Activated T-helper 17 cell treated with anti-CD3 and anti-CD28 coated beads, Interleukin-2, amount 50 U/mL, for 72 hours (primary cell): Measurements from ENCODE around the gene SCAMP2. TPM values are rescaled to one million over a fixed set of nuclear protein-coding genes. Genes with fewer than 3 reads are reported as not detected.
A peak's percentile ranks its signal among the peaks of the same experiment; 100 is the strongest.
"Not testable (repeated sequence)": the region's sequence is repeated elsewhere in the genome, so short reads cannot be mapped to it uniquely, and the experiment has no call there.

Experiments
- ATAC-seq: fragments of 150-1000 bp; cut with Tn5 transposase; replicated peaks from 2 replicates; pipeline ENCODE4 v1.10.0; 2021; ENCODE audit warnings: mild to moderate bottlenecking, moderate library complexity
- H3K27ac Mint-ChIP-seq: one replicate; pipeline ENCODE4 v1.8.0; 2022; ENCODE audit warnings: mixed read lengths
- H3K27me3 Mint-ChIP-seq: one replicate; pipeline ENCODE4 v1.8.0; 2022; ENCODE audit warnings: mixed read lengths
- H3K36me3 Mint-ChIP-seq: one replicate; pipeline ENCODE4 v1.8.0; 2022; ENCODE audit warnings: low read depth, mild to moderate bottlenecking, mixed read lengths
- H3K4me1 Mint-ChIP-seq: one replicate; pipeline ENCODE4 v1.8.0; 2022; ENCODE audit warnings: mixed read lengths
- H3K4me3 Mint-ChIP-seq: one replicate; pipeline ENCODE4 v1.8.0; 2022; ENCODE audit warnings: mild to moderate bottlenecking, mixed read lengths
- H3K9me3 Mint-ChIP-seq: one replicate; pipeline ENCODE4 v1.8.0; 2022; ENCODE audit warnings: mixed read lengths
- total RNA-seq, 2 donors: library from RNA; stranded (reverse); gene quantifications; one replicate each; pipeline ENCODE4 v1.2.3, GENCODE V29; 2022

SCAMP2 gene
- total RNA-seq, 2 donors from 2014 or later, result 87.1 to 111 TPM

- no peaks in the 10 kb centered on the region for H3K9me3 Mint-ChIP-seq
- H3K4me1 Mint-ChIP-seq, result peaks cover 26% of the 10 kb centered on the region
- peaks cover 84% of the 10 kb centered on the region for H3K36me3 Mint-ChIP-seq
- no peak overlapping the region for H3K27ac Mint-ChIP-seq
- no peaks in the 10 kb centered on the region for H3K27me3 Mint-ChIP-seq
- no peak for ATAC-seq
- H3K4me3 Mint-ChIP-seq, result no peak overlapping the region
Observed at GRCh38 chr15:74897300-74897701, 24.1 kb upstream of the SCAMP2 start.

GRCh38 chr15:74896316-74896715, 23.2 kb upstream of the SCAMP2 start:
- Mint-ChIP-seq H3K4me3 (no peak overlapping the region), H3K27me3 (no peaks in the 10 kb centered on the region), H3K4me1 (peaks cover 22% of the 10 kb centered on the region), H3K27ac (no peak overlapping the region), H3K36me3 (peaks cover 84% of the 10 kb centered on the region), H3K9me3 (no peaks in the 10 kb centered on the region)
- no peak for ATAC-seq

- Mint-ChIP-seq H3K4me3 (no peak overlapping the region), H3K36me3 (peaks cover 84% of the 10 kb centered on the region), H3K4me1 (peaks cover 22% of the 10 kb centered on the region), H3K27me3 (no peaks in the 10 kb centered on the region), H3K27ac (no peak overlapping the region), H3K9me3 (no peaks in the 10 kb centered on the region)
- no peak for ATAC-seq
Observed at GRCh38 chr15:74895830-74896229, 22.7 kb upstream of the SCAMP2 start.

GRCh38 chr15:74894383-74894782, 21.2 kb upstream of the SCAMP2 start:
- Mint-ChIP-seq H3K36me3 (peaks cover 81% of the 10 kb centered on the region), H3K4me1 (peaks cover 27% of the 10 kb centered on the region)
- not testable (repeated sequence) for ATAC-seq, H3K27ac Mint-ChIP-seq, H3K9me3 Mint-ChIP-seq, H3K27me3 Mint-ChIP-seq, H3K4me3 Mint-ChIP-seq

- H3K4me3 Mint-ChIP-seq, result peak overlapping the region; percentile 88
Observed at GRCh38 chr15:74893627-74894026, 20.5 kb upstream of the SCAMP2 start.

GRCh38 chr15:74892931-74893330, 19.8 kb upstream of the SCAMP2 start:
- ATAC-seq, result no peak
- Mint-ChIP-seq H3K9me3 (no peaks in the 10 kb centered on the region), H3K27me3 (no peaks in the 10 kb centered on the region), H3K4me1 (peaks cover 32% of the 10 kb centered on the region), H3K4me3 (peak overlapping the region; percentile 88), H3K36me3 (peaks cover 67% of the 10 kb centered on the region), H3K27ac (no peak overlapping the region)

More at GRCh38 chr15:74893627-74894026, 20.5 kb upstream of the SCAMP2 start:
- H3K27me3 Mint-ChIP-seq, result no peaks in the 10 kb centered on the region
- H3K9me3 Mint-ChIP-seq, result no peaks in the 10 kb centered on the region
- peak overlapping the region; percentile 92 for H3K27ac Mint-ChIP-seq
- peaks cover 73% of the 10 kb centered on the region for H3K36me3 Mint-ChIP-seq
- ATAC-seq, result peak; percentile 31
- H3K4me1 Mint-ChIP-seq, result peaks cover 32% of the 10 kb centered on the region

GRCh38 chr15:74892313-74892712, 19.1 kb upstream of the SCAMP2 start:
- Mint-ChIP-seq H3K27me3 (no peaks in the 10 kb centered on the region), H3K4me1 (peaks cover 32% of the 10 kb centered on the region), H3K27ac (no peak overlapping the region), H3K36me3 (peaks cover 60% of the 10 kb centered on the region), H3K9me3 (no peaks in the 10 kb centered on the region), H3K4me3 (peak overlapping the region; percentile 88)
- no peak for ATAC-seq

GRCh38 chr15:74891469-74891868, 18.3 kb upstream of the SCAMP2 start:
- ATAC-seq, result no peak
- Mint-ChIP-seq H3K27me3 (no peaks in the 10 kb centered on the region), H3K36me3 (peaks cover 54% of the 10 kb centered on the region), H3K4me3 (peak overlapping the region; percentile 88), H3K9me3 (no peaks in the 10 kb centered on the region), H3K4me1 (peaks cover 32% of the 10 kb centered on the region), H3K27ac (peak overlapping the region; percentile 90)

- Mint-ChIP-seq H3K9me3 (no peaks in the 10 kb centered on the region), H3K4me3 (peak overlapping the region; percentile 88), H3K4me1 (peaks cover 32% of the 10 kb centered on the region), H3K36me3 (peaks cover 48% of the 10 kb centered on the region), H3K27ac (peak overlapping the region; percentile 90), H3K27me3 (no peaks in the 10 kb centered on the region)
- ATAC-seq, result no peak
Observed at GRCh38 chr15:74890665-74890960, 17.4 kb upstream of the SCAMP2 start.

- Mint-ChIP-seq H3K4me3 (peak within 1 kb of the TSS; percentile 88), H3K27me3 (no peaks in the 10 kb centered on the region), H3K36me3 (peaks cover 44% of the 10 kb centered on the region), H3K9me3 (no peaks in the 10 kb centered on the region), H3K4me1 (peaks cover 32% of the 10 kb centered on the region), H3K27ac (peak within 1 kb of the TSS; percentile 90)
- ATAC-seq, result peak; percentile 98
Observed at GRCh38 chr15:74889883-74890664, 16.9 kb upstream of the SCAMP2 start, which contains the start of gene MPI. TSS of gene MPI (plus strand) at chr15:74890042. CDS start at chr15:74890074, 32 bp downstream.

GRCh38 chr15:74889390-74889882, 16.3 kb upstream of the SCAMP2 start:
- Mint-ChIP-seq H3K27ac (peak overlapping the region; percentile 90), H3K27me3 (no peaks in the 10 kb centered on the region), H3K4me1 (peaks cover 32% of the 10 kb centered on the region), H3K36me3 (peaks cover 44% of the 10 kb centered on the region), H3K9me3 (no peaks in the 10 kb centered on the region), H3K4me3 (peak overlapping the region; percentile 88)
- ATAC-seq, result peak; percentile 17

- no peaks in the 10 kb centered on the region for H3K27me3 Mint-ChIP-seq
- H3K27ac Mint-ChIP-seq, result peak overlapping the region; percentile 90
- peaks cover 29% of the 10 kb centered on the region for H3K4me1 Mint-ChIP-seq
Observed at GRCh38 chr15:74888716-74889115, 15.6 kb upstream of the SCAMP2 start.

GRCh38 chr15:74887537-74888193, 14.5 kb upstream of the SCAMP2 start:
- not testable (repeated sequence) for H3K4me3 Mint-ChIP-seq

More at GRCh38 chr15:74888716-74889115, 15.6 kb upstream of the SCAMP2 start:
- H3K9me3 Mint-ChIP-seq, result no peaks in the 10 kb centered on the region
- peak overlapping the region; percentile 88 for H3K4me3 Mint-ChIP-seq
- H3K36me3 Mint-ChIP-seq, result peaks cover 41% of the 10 kb centered on the region
- no peak for ATAC-seq

GRCh38 chr15:74885461-74885860, 12.3 kb upstream of the SCAMP2 start:
- Mint-ChIP-seq H3K4me3 (no peak overlapping the region), H3K36me3 (peaks cover 8% of the 10 kb centered on the region), H3K27me3 (no peaks in the 10 kb centered on the region), H3K4me1 (peaks cover 11% of the 10 kb centered on the region), H3K27ac (no peak overlapping the region), H3K9me3 (no peaks in the 10 kb centered on the region)
- ATAC-seq, result no peak

More at GRCh38 chr15:74887537-74888193, 14.5 kb upstream of the SCAMP2 start:
- peaks cover 19% of the 10 kb centered on the region for H3K4me1 Mint-ChIP-seq
- H3K27ac Mint-ChIP-seq, H3K9me3 Mint-ChIP-seq, H3K27me3 Mint-ChIP-seq, ATAC-seq: not testable (repeated sequence)
- H3K36me3 Mint-ChIP-seq, result peaks cover 30% of the 10 kb centered on the region
